HG03139 (cell line): Measurements from ENCODE around the gene C16orf89.

Source experiments
- ATAC-seq: cut with Tn5 transposase; IDR thresholded peaks from one replicate; pipeline ENCODE4 v1.9.1; 2021; ENCODE audit not compliant: unreplicated experiment

C16orf89 gene

GRCh38 chr16:5006348-5007193 lies 59.2 kb downstream of the C16orf89 start:
- ATAC-seq = no peak

DNA sequence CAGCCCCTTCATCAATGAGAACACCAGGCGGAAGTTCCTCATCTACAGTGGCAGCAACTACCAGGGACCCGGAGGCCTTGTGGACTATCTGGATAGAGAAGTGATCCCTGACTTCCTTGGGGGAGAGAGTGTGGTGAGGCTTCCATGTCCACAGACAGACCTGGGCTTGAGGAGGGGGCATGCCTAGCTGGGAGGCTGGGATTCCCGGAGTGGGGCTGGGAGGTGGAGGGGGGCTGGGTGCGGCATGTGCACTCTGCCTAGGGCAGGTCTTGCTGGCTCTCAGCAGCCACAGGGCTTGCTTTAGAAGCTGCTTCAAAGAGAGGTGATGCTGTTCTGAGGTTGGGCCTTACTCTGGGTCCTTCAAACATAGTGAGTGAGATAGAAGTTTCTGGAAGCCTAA lies 59.8 kb downstream of the C16orf89 start:
- ATAC-seq = no peak

DNA sequence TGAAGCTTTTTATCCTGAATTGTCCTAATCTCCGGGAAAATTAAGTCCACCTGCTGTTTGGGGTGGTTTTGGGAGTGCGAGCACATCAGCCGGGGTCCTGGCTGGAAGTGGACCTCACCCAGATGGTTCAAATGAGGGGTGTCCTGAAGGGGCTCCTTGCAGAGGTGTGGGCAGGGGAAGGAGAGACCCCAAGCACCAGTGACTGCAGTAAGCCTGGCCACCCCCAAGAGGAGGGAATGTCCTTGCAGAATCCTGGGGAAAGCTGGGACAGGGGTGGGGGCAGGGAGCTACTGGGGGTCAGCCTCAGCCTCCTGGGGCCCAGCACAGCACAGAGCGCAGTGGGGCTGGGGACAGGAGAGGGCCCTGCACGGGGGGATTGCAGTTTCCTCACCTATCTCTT lies 61.4 kb downstream of the C16orf89 start:
- no peak for ATAC-seq

GRCh38 chr16:5003828-5004227 lies 61.9 kb downstream of the C16orf89 start:
- no peak for ATAC-seq

DNA sequence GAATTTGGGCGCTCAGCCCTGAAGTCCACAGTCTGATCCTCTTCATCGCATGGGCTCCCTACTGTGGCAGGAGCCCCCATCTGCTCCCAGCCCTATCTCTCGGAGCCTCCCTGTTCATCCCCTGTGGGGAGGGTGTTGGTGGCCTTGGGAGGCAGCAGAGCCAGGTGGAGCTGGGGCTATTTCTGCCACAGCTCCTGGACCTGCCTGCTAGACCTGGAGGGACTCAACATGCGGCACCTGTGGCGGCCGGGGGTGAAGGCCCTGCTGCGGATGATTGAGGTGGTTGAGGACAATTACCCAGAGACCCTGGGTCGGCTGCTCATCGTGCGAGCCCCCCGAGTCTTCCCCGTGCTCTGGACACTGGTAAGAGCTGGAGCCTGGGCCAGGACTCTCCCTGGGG lies 62.5 kb downstream of the C16orf89 start:
- ATAC-seq = no peak

GRCh38 chr16:5002699-5003143 lies 63.0 kb downstream of the C16orf89 start:
- ATAC-seq = no peak

DNA sequence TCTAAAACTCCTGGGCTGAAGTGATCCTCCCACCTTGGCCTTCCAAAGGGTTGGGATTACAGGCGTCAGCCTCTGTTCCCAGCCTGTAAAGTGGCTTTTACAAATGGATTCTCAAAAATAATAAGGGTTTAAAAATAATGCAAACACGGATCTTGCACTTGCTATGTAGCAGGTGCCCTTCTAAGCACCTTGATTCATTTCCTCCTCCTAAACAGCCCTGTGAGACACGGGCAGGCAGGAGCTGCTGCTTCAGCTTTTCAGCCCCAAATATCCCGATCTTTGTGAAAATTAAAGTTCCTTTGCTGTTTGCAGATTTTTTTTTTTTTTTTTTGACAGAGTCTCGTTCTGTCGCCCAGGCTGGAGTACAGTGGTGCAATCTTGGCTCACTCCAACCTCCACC lies 63.8 kb downstream of the C16orf89 start:
- ATAC-seq = no peak

- no peak for ATAC-seq
These were observed 64.2 kb downstream of the C16orf89 start for GRCh38 chr16:5001571-5001970.

DNA sequence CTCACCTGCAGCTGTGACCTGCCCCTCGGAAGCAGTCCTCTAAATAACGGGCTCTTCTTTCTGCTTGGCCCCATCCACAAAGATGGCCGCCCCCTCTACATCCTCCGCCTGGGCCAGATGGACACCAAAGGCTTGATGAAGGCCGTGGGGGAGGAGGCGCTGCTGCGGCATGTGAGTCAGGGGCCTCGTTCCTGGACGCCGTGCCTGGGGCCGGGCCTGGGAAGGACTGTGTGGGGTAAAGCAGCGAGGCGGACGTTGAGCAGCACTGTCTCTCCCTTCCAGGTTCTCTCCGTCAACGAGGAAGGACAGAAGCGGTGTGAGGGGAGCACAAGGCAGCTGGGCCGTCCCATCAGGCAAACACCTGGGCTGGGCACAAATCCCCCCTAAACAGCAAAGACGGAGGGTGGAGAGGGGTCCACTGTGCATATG lies 65.2 kb downstream of the C16orf89 start:
- ATAC-seq = no peak

DNA sequence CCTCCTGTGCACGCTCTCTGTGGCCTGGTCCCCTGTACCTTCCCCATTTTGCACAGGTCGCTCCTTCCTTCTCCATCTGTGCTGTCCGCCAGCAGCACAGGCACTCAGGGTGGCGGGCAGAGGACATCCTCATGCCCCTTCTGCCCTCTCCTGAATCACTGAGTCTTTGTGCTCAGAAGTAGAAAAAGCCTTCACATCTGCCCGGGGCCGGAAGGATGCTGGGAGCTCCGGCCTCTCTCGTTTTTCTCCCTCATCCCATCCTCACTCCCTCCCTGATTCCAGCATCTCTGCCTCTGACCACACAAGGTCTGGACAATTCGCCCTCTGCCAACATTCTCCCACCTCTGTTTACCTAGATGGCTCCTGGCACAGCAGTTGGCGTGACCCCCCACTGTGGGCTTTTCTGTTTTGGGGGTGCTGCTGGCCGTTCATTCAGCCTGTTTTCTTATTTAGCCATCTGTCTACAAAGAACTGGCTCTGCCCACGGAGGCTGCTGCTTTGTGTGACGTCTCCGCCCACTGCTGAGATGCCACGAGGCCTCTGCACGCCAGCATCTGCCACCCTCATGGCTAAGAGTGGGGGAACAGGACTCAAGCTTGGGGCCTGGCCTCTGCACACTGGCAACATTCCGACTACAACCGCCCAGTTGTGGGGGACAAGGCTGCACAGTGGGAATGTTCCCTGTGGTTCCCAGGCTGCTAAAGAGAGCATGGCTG lies 70.9 kb downstream of the C16orf89 start:
- no peak for ATAC-seq
